HFFc6 (cell line): ENCODE results near the gene LIPE. TPM values are rescaled to one million over a fixed set of nuclear protein-coding genes. Genes with fewer than 3 reads are reported as not detected.

Experiments
- DNase-seq: peaks from one replicate; pipeline ENCODE4 v3.0.0-alpha.2; 2018
- H3K27ac Mint-ChIP-seq: 2 replicates; pipeline ENCODE4 v1.8.0; 2020; ENCODE audit warnings: mild to moderate bottlenecking, mixed read lengths
- H3K27me3 Mint-ChIP-seq: 2 replicates; pipeline ENCODE4 v1.8.0; 2021; ENCODE audit warnings: mild to moderate bottlenecking, moderate library complexity, mixed read lengths; ENCODE audit not compliant: insufficient read depth
- H3K36me3 Mint-ChIP-seq: 2 replicates; pipeline ENCODE4 v1.8.0; 2021; ENCODE audit warnings: low read depth, mixed read lengths
- H3K4me1 Mint-ChIP-seq: 2 replicates; pipeline ENCODE4 v1.8.0; 2020; ENCODE audit warnings: low read depth, mixed read lengths
- H3K4me3 Mint-ChIP-seq: 2 replicates; pipeline ENCODE4 v1.8.0; 2020; ENCODE audit warnings: mild to moderate bottlenecking, moderate library complexity, mixed read lengths
- H3K9me3 Mint-ChIP-seq: 2 replicates; pipeline ENCODE4 v1.8.0; 2020; ENCODE audit warnings: mild to moderate bottlenecking, mixed read lengths
- total RNA-seq, 6 experiments: library from RNA; stranded (reverse); fragmentation: NEBNext Ultra II Directional; extraction: Animal tissue kit (Norgen Biotek cat#: 25700); gene quantifications; 2 replicates in 1 of 6; 3 replicates in 5 of 6; pipeline ENCODE4 v1.2.3, GENCODE V29; 2021
- TF ChIP-seq, protein P1 (sequence below): fragments of 200-600 bp; sonication (generic); IDR thresholded peaks from 2 replicates; pipeline ENCODE4 v1.5.0; 2021; ENCODE audit warnings: antibody characterized with exemption, mild to moderate bottlenecking

LIPE gene
- total RNA-seq, 6 experiments from 2014 or later = 4.7 to 9.2 (median 7.1) TPM

DNA sequence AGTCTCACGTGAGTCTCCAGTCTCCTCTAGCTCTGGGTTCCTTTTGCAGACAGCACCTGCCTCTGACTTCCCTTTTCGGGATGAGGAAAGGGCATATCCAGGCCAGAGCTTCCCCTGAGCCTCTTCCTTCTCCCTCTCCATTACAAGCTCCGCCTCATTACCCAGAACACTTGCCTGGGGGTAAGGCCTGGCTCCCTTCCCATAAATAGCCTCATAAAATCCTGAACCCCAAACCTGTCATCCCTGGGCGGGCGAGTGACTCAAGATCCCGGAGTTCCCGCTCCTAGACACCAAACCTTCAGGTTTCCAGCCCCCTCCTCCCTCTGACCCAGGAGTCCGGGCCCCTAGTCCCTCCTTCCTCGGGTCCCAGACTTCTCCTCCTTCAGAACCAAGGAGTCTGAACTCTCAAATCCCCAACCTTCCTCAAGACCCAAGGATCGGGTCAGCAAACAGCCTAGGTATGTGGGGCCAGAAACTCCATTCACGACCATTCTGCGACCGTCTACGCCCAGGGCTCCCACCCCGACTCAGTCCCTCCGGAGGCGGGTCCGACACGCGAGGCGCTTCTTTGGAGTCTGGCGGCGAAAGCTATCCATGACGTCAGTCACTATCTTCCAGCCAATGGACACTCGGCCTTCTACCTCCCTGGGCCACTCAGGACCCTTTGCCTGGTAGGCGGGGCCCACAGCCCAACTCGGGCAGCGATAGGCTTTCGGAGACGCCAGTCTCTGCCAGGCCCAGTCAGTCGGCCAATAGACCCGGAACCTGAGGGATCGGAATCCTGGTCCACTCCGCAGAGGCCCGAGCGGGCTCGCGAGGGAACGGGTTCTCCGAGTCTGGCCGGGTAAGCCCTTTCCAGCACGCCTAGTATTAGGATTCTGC, 30.6 kb downstream of the LIPE start:
- H3K9me3 Mint-ChIP-seq = no peaks in the 10 kb centered on the region
- peaks cover 5% of the 10 kb centered on the region; the same call in 1 of the 2 replicates for H3K36me3 Mint-ChIP-seq
- H3K27me3 Mint-ChIP-seq = peaks cover 2% of the 10 kb centered on the region; the same call in 1 of the 2 replicates
- peak overlapping the region; percentile 91 for H3K4me3 Mint-ChIP-seq
- H3K27ac Mint-ChIP-seq = peak overlapping the region; percentile 98
- peaks cover 48% of the 10 kb centered on the region for H3K4me1 Mint-ChIP-seq
- peak; percentile 100 for DNase-seq
- TF ChIP-seq, protein P1, sequence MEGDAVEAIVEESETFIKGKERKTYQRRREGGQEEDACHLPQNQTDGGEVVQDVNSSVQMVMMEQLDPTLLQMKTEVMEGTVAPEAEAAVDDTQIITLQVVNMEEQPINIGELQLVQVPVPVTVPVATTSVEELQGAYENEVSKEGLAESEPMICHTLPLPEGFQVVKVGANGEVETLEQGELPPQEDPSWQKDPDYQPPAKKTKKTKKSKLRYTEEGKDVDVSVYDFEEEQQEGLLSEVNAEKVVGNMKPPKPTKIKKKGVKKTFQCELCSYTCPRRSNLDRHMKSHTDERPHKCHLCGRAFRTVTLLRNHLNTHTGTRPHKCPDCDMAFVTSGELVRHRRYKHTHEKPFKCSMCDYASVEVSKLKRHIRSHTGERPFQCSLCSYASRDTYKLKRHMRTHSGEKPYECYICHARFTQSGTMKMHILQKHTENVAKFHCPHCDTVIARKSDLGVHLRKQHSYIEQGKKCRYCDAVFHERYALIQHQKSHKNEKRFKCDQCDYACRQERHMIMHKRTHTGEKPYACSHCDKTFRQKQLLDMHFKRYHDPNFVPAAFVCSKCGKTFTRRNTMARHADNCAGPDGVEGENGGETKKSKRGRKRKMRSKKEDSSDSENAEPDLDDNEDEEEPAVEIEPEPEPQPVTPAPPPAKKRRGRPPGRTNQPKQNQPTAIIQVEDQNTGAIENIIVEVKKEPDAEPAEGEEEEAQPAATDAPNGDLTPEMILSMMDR = no peak

DNA sequence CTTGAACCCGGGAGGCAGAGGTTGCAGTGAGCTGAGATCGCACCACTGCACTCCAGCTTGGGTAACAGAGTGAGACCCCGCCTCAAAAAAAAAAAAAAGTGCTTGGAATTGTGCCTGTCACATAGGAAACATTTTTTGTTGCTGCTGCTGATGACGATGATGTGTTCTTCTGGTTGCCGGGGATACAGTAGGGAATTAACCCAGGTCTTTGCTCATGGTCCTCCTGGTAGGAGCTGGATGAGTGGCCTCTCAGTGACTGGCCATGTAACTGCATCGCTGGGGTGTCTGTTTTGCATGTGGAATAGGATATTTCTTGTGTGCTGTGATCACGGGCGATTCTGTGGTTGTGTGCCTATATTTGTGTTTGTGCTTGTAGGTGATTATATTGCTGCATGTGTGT, 32.4 kb downstream of the LIPE start:
- DNase-seq = no peak
- no peak overlapping the region; the same call in 1 of the 2 replicates for H3K27ac Mint-ChIP-seq
- no peak overlapping the region for H3K4me3 Mint-ChIP-seq

DNA sequence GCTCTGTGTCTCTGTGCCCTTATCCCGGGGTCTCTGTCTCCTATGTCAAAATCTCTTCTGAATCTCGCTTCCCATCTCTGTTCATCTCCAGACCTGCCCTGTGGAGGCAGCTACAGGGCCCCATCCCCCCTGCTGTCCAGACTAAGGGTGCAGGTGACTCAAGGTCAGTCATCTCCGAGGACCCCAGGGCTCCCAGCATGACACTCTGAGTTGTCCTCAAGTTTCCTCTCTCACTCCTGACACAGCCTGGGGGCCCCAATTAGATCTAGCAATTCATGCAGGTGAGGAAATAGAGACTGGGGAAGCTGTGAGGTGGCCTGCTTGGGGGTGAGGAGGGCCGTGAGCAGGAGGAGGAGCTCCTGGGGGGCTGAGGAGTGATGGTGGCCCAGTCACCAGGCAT, 35.0 kb downstream of the LIPE start:
- Mint-ChIP-seq H3K36me3 (no peaks in the 10 kb centered on the region), H3K4me1 (peaks cover 13% of the 10 kb centered on the region), H3K27ac (no peak overlapping the region), H3K4me3 (no peak overlapping the region), H3K27me3 (peaks cover 20% of the 10 kb centered on the region), H3K9me3 (no peaks in the 10 kb centered on the region)
- DNase-seq = no peak
- TF ChIP-seq, protein P1 = no peak

More for the DNA sequence above, 32.4 kb downstream of the LIPE start:
- Mint-ChIP-seq H3K4me1 (peaks cover 36% of the 10 kb centered on the region), H3K9me3 (no peaks in the 10 kb centered on the region), H3K36me3 (no peaks in the 10 kb centered on the region), H3K27me3 (peaks cover 14% of the 10 kb centered on the region)
- TF ChIP-seq, protein P1 = no peak

DNA sequence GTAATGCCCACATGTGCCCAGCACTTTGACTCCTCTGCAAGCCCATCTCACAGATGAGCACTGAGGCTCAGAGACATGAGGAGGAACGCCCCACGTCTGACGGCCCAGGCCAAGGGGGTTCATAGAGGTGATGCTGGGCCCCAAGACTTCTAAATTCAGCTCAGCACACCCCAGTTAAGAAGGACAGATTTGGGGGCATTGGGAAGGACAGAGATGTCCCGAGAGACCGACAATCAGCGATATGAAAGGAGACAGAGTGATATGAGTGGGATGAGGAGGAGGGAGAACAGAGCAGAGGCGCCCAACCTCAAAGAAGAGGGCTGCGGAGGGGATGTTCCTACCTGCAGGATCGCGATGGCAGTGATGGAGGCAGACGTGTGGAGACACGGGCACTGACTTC, 37.3 kb downstream of the LIPE start, which contains the start of gene CNFN:
CNFN (minus strand) TSS at position 399 of the 400 bp plus-strand sequence. CDS start 1,260 bp downstream, outside the sequence.
- H3K4me3 Mint-ChIP-seq = no peak within 1 kb of the TSS
- peaks cover 7% of the 10 kb centered on the region for H3K4me1 Mint-ChIP-seq
- TF ChIP-seq, protein P1 = no peak
- H3K36me3 Mint-ChIP-seq = no peaks in the 10 kb centered on the region
- H3K27me3 Mint-ChIP-seq = peaks cover 23% of the 10 kb centered on the region
- no peaks in the 10 kb centered on the region for H3K9me3 Mint-ChIP-seq
- H3K27ac Mint-ChIP-seq = no peak within 1 kb of the TSS
- DNase-seq = no peak

DNA sequence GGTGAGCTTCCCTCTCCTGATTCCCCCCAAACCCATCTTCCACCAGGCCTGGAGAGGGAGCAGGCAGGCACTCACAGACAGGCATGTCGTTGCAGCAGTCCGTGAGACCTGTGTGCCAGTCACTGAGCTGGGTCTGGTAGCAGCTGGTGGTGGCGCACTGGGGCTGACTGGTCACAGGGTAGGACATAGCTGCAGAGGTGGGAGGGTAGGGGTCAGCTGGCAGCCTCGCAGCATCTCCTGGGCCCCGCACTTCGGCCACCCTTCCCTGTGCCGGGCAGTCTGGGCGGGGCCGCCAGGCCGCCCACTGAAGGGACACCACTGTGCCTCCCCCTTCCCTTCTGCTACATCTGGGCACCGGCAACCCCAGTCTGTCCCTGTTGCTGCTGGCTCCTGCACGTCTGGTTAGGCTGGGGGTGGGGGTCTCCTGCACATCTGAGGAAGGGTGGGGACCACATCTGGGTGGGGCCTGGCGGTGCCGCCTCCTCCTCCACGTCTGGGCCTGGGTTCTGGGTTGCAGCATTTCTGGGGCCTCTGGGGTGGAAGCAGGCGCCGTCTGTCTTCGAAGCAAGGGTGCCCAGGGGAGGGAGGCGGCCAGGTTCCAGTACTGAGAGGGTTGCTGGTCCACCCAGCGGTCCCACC, 38.2 kb downstream of the LIPE start:
- TF ChIP-seq, protein P1 = no peak
- Mint-ChIP-seq H3K9me3 (no peaks in the 10 kb centered on the region), H3K4me1 (peaks cover 7% of the 10 kb centered on the region), H3K27me3 (peaks cover 23% of the 10 kb centered on the region), H3K36me3 (no peaks in the 10 kb centered on the region), H3K4me3 (no peak overlapping the region), H3K27ac (no peak overlapping the region)
- no peak for DNase-seq
